Naive thymus-derived CD4-positive, alpha-beta T cell (primary cell): ENCODE measurements around the gene SYT1. TPM values are rescaled to one million over a fixed set of nuclear protein-coding genes. Genes with fewer than 3 reads are reported as not detected.
"Not testable (repeated sequence)": the region's sequence is repeated elsewhere in the genome, so short reads cannot be mapped to it uniquely, and the experiment has no call there.

Experiments
- ATAC-seq: fragments of 150-1000 bp; cut with Tn5 transposase; 2 replicates; pipeline ENCODE4 v1.10.0; 2021; ENCODE audit warnings: mild to moderate bottlenecking, moderate library complexity
- CTCF ChIA-PET: fragments of 350-600 bp; sonication (Branson Sonifier 250); formaldehyde crosslinking; loops from one replicate; lab custom pipeline; 2021; ENCODE audit warnings: antibody characterized with exemption; lab: Charles Lee
- POLR2A ChIA-PET: fragments of 350-600 bp; sonication (Branson Sonifier 250); formaldehyde crosslinking; loops from one replicate; lab custom pipeline; 2021; ENCODE audit warnings: antibody characterized with exemption, inconsistent platforms; lab: Charles Lee
- DNase-seq, 9 donors: peaks; one replicate each; pipeline versions ENCODE4 v3.0.0 to v3.0.0-alpha.2; 2020 to 2022; ENCODE audit warnings: mixed read lengths in 1 of 9
- H3K27ac ChIP-seq: one replicate; pipeline ENCODE4 v1.7.0; 2013; ENCODE audit warnings: mild to moderate bottlenecking, low read depth, low read length, moderate library complexity
- H3K27me3 ChIP-seq, 2 donors: one replicate each; pipeline ENCODE4 v1.7.0; 2013; ENCODE audit warnings: low read length in 2 of 2, mild to moderate bottlenecking in 2 of 2, moderate library complexity in 2 of 2; ENCODE audit not compliant: control insufficient read depth in 2 of 2, insufficient read depth in 2 of 2
- H3K36me3 ChIP-seq, 3 experiments: 1 replicate in 2 of 3; 2 replicates in 1 of 3; pipeline ENCODE4 v1.7.0; 2013; ENCODE audit warnings: low read length in 3 of 3, mild to moderate bottlenecking in 3 of 3, moderate library complexity in 1 of 3; ENCODE audit not compliant: insufficient read depth in 3 of 3, control insufficient read depth in 2 of 3
- H3K4me1 ChIP-seq, 2 donors: one replicate each; pipeline ENCODE4 v1.7.0; 2013; ENCODE audit warnings: low read length in 2 of 2, mild to moderate bottlenecking in 2 of 2, moderate library complexity in 1 of 2; ENCODE audit not compliant: control insufficient read depth in 2 of 2, insufficient read depth in 2 of 2
- H3K4me3 ChIP-seq: 2 replicates; pipeline ENCODE4 v1.7.0; 2013; ENCODE audit warnings: mild to moderate bottlenecking, low read length
- H3K9me3 ChIP-seq, 3 experiments: 1 replicate in 2 of 3; 2 replicates in 1 of 3; pipeline ENCODE4 v1.7.0; 2013; ENCODE audit warnings: low read length in 3 of 3; ENCODE audit not compliant: control insufficient read depth in 2 of 3
- H3K27ac Mint-ChIP-seq, 9 donors: one replicate each; pipeline ENCODE4 v1.8.0; 2020 to 2022; ENCODE audit warnings: mixed read lengths in 9 of 9, mild to moderate bottlenecking in 8 of 9, moderate library complexity in 5 of 9, inconsistent platforms in 2 of 9
- H3K27me3 Mint-ChIP-seq, 5 donors: one replicate each; pipeline ENCODE4 v1.8.0; 2021 to 2022; ENCODE audit warnings: mixed read lengths in 5 of 5, mild to moderate bottlenecking in 1 of 5
- H3K36me3 Mint-ChIP-seq, 5 donors: one replicate each; pipeline ENCODE4 v1.8.0; 2020 to 2022; ENCODE audit warnings: mixed read lengths in 5 of 5, mild to moderate bottlenecking in 3 of 5, inconsistent platforms in 1 of 5
- H3K4me1 Mint-ChIP-seq, 7 donors: one replicate each; pipeline ENCODE4 v1.8.0; 2020 to 2022; ENCODE audit warnings: mixed read lengths in 7 of 7, mild to moderate bottlenecking in 3 of 7, inconsistent platforms in 1 of 7
- H3K4me3 Mint-ChIP-seq, 10 donors: one replicate each; pipeline ENCODE4 v1.8.0; 2020 to 2022; ENCODE audit warnings: mild to moderate bottlenecking in 10 of 10, mixed read lengths in 10 of 10, moderate library complexity in 6 of 10, inconsistent platforms in 2 of 10
- H3K9me3 Mint-ChIP-seq, 11 donors: one replicate each; pipeline ENCODE4 v1.8.0; 2020 to 2022; ENCODE audit warnings: mixed read lengths in 11 of 11, mild to moderate bottlenecking in 4 of 11, inconsistent platforms in 1 of 11, moderate library complexity in 1 of 11
- intact Hi-C, 2 donors: fragments of 100-400 bp; cut with micrococcal nuclease; formaldehyde crosslinking; loops; one replicate each; pipeline ENCODE4 v1.15.1; 2023
- polyA plus RNA-seq, 2 donors: library from polyadenylated mRNA; unstranded; fragments of 300-500 nt; fragmentation: Illumina TruSeq; gene quantifications; one replicate each; pipeline ENCODE4 v1.2.3, GENCODE V29; 2021
- total RNA-seq, 6 experiments: library from RNA in 5 of 6; stranded (reverse) in 5 of 6; gene quantifications; 1 replicate in 5 of 6; 2 replicates in 1 of 6; pipeline ENCODE4 v1.2.3 and lab custom pipeline; 2021 to 2026

Gene SYT1
- total and polyA plus RNA-seq, 7 experiments from 2014 or later: 0.98 TPM; not detected in 6

GRCh38 chr12:79019672-79020071, 155.1 kb downstream of the SYT1 start:
- H3K9me3 Mint-ChIP-seq: peaks cover 0 to 9% (median 2%) of the 10 kb centered on the region in 11 donors
- H3K27ac Mint-ChIP-seq: no peak overlapping the region
- Histone ChIP-seq H3K27me3 (no peaks in the 10 kb centered on the region), H3K9me3 (no peaks in the 10 kb centered on the region), H3K27ac (no peak overlapping the region), H3K36me3 (no peaks in the 10 kb centered on the region), H3K4me1 (no peaks in the 10 kb centered on the region), H3K4me3 (no peak overlapping the region)
- H3K27me3 Mint-ChIP-seq: no peaks in the 10 kb centered on the region
- POLR2A ChIA-PET: no interaction called here
- H3K4me3 Mint-ChIP-seq: no peak overlapping the region
- intact Hi-C loops: no loop called here
- DNase-seq: no peak
- ATAC-seq: no peak
- no peaks in the 10 kb centered on the region for H3K4me1 Mint-ChIP-seq
- CTCF ChIA-PET: no interaction called here
- no peaks in the 10 kb centered on the region for H3K36me3 Mint-ChIP-seq

- Mint-ChIP-seq H3K36me3 (no peaks in the 10 kb centered on the region), H3K4me1 (no peaks in the 10 kb centered on the region), H3K27me3 (no peaks in the 10 kb centered on the region), H3K4me3 (no peak overlapping the region), H3K9me3 (peaks cover 0 to 9% (median 2%) of the 10 kb centered on the region in 11 donors), H3K27ac (no peak overlapping the region)
- no peaks in the 10 kb centered on the region for H3K9me3 ChIP-seq
- no peaks in the 10 kb centered on the region for H3K4me1 ChIP-seq
- DNase-seq: no peak
- CTCF ChIA-PET: no interaction called here
- H3K4me3 ChIP-seq: no peak overlapping the region
- POLR2A ChIA-PET: no interaction called here
- no peaks in the 10 kb centered on the region for H3K36me3 ChIP-seq
- H3K27me3 ChIP-seq: no peaks in the 10 kb centered on the region
- no peak for ATAC-seq
- no peak overlapping the region for H3K27ac ChIP-seq
- intact Hi-C loops: no loop called here
Measured at GRCh38 chr12:79020106-79020505, 155.5 kb downstream of the SYT1 start.

GRCh38 chr12:79021021-79021420, 156.4 kb downstream of the SYT1 start:
- no peak for DNase-seq
- H3K4me3 ChIP-seq: no peak overlapping the region
- Mint-ChIP-seq H3K27me3 (no peaks in the 10 kb centered on the region), H3K4me3 (no peak overlapping the region), H3K27ac (no peak overlapping the region), H3K4me1 (no peaks in the 10 kb centered on the region), H3K36me3 (no peaks in the 10 kb centered on the region), H3K9me3 (peaks cover 0 to 9% (median 2%) of the 10 kb centered on the region in 11 donors)
- H3K36me3 ChIP-seq: no peaks in the 10 kb centered on the region
- intact Hi-C loops: no loop called here
- POLR2A ChIA-PET: no interaction called here
- no peaks in the 10 kb centered on the region for H3K27me3 ChIP-seq
- CTCF ChIA-PET: no interaction called here
- no peak for ATAC-seq
- no peak overlapping the region for H3K27ac ChIP-seq
- no peaks in the 10 kb centered on the region for H3K4me1 ChIP-seq
- no peaks in the 10 kb centered on the region for H3K9me3 ChIP-seq

- H3K9me3 ChIP-seq: no peaks in the 10 kb centered on the region
- no peaks in the 10 kb centered on the region for H3K27me3 Mint-ChIP-seq
- CTCF ChIA-PET: no interaction called here
- no peaks in the 10 kb centered on the region for H3K4me1 ChIP-seq
- no peak overlapping the region for H3K4me3 Mint-ChIP-seq
- no peaks in the 10 kb centered on the region for H3K4me1 Mint-ChIP-seq
- H3K9me3 Mint-ChIP-seq: peaks cover 0 to 2% (median 0%) of the 10 kb centered on the region in 11 donors
- intact Hi-C loops: no loop called here
- H3K36me3 ChIP-seq: no peaks in the 10 kb centered on the region
- ATAC-seq: no peak
- DNase-seq: no peak
- no peak overlapping the region for H3K4me3 ChIP-seq
- POLR2A ChIA-PET: no interaction called here
- H3K36me3 Mint-ChIP-seq: no peaks in the 10 kb centered on the region
- no peak overlapping the region for H3K27ac Mint-ChIP-seq
- no peaks in the 10 kb centered on the region for H3K27me3 ChIP-seq
- no peak overlapping the region for H3K27ac ChIP-seq
Measured at GRCh38 chr12:79023261-79023660, 158.7 kb downstream of the SYT1 start.

GRCh38 chr12:79023784-79024183, 159.2 kb downstream of the SYT1 start:
- Mint-ChIP-seq H3K4me3 (no peak overlapping the region), H3K9me3 (peaks cover 0 to 2% (median 0%) of the 10 kb centered on the region in 11 donors), H3K27me3 (no peaks in the 10 kb centered on the region), H3K36me3 (no peaks in the 10 kb centered on the region), H3K4me1 (no peaks in the 10 kb centered on the region), H3K27ac (no peak overlapping the region)
- CTCF ChIA-PET: no interaction called here
- intact Hi-C loops: no loop called here
- H3K27me3 ChIP-seq: no peaks in the 10 kb centered on the region
- H3K9me3 ChIP-seq: no peaks in the 10 kb centered on the region
- POLR2A ChIA-PET: no interaction called here
- no peaks in the 10 kb centered on the region for H3K36me3 ChIP-seq
- DNase-seq: no peak
- ATAC-seq: no peak
- no peak overlapping the region for H3K27ac ChIP-seq
- H3K4me1 ChIP-seq: no peaks in the 10 kb centered on the region
- H3K4me3 ChIP-seq: no peak overlapping the region

- Histone ChIP-seq H3K9me3 (no peaks in the 10 kb centered on the region), H3K27ac (no peak overlapping the region), H3K4me1 (no peaks in the 10 kb centered on the region), H3K36me3 (no peaks in the 10 kb centered on the region), H3K4me3 (no peak overlapping the region), H3K27me3 (no peaks in the 10 kb centered on the region)
- Mint-ChIP-seq H3K27ac (no peak overlapping the region), H3K4me1 (no peaks in the 10 kb centered on the region), H3K36me3 (no peaks in the 10 kb centered on the region), H3K9me3 (peaks cover 0 to 15% (median 0%) of the 10 kb centered on the region in 11 donors), H3K4me3 (no peak overlapping the region), H3K27me3 (no peaks in the 10 kb centered on the region)
- intact Hi-C loops: no loop called here
- no peak for DNase-seq
- POLR2A ChIA-PET: no interaction called here
- CTCF ChIA-PET: no interaction called here
- ATAC-seq: no peak
Measured at GRCh38 chr12:79033788-79034187, 169.2 kb downstream of the SYT1 start.

- H3K4me3 Mint-ChIP-seq, intact Hi-C loops, CTCF ChIA-PET, H3K9me3 Mint-ChIP-seq, H3K36me3 Mint-ChIP-seq, H3K36me3 ChIP-seq, ATAC-seq, DNase-seq, H3K4me1 ChIP-seq, H3K4me3 ChIP-seq, H3K27ac Mint-ChIP-seq, H3K9me3 ChIP-seq, H3K27me3 ChIP-seq, POLR2A ChIA-PET, H3K27ac ChIP-seq, H3K4me1 Mint-ChIP-seq, H3K27me3 Mint-ChIP-seq: not testable (repeated sequence)
Measured at GRCh38 chr12:79044748-79045147, 180.2 kb downstream of the SYT1 start.
